Measurements from ENCODE around the gene TICAM2. TPM values are rescaled to one million over a fixed set of nuclear protein-coding genes. Genes with fewer than 3 reads are reported as not detected.

The TICAM2 gene
- total RNA-seq, 1 donor from 2014 or later = 6.9 TPM

DNA sequence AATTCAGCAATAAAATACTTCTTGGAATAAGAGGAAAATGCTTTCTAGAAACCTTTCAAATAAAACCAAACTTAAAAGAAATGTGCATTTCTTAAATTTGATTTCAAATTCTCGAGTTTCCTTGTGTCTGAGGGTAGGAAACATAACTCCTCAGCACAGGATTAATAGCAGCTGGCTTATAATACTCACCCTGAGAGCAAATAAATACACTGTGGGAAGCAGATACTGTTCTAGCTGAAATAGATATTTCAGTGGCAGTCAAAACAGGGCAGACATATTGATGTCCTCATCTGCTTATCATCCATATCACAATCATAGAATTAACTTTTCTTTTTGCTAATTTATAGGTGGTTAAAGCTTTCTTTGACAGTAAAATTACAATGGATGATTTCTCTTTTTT is 33.6 kb downstream of the TICAM2 start:
- no peak for DNase-seq (ENCODE audit: low read depth)

DNA sequence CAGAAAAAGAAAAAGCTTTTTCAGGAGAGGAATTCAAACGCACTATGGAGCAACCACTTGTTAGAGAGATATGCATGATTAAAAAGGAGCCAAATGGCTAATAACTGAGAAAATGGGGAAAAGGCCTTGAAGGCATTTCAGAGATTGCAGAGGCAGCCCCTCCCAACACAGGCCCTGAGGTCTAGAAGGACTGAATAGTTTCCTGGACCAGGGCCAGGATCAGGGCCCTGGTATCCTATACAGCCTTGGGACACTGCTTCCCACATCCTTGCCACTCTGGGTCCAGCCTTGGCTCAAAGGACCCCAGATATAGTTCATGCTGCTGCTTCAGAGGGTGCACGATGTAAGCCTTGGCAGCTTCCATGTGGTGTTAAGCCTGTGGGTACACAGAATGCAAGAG is 37.0 kb downstream of the TICAM2 start:
- no peak for DNase-seq (ENCODE audit: low read depth)

- no peak for DNase-seq (ENCODE audit: low read depth)
Measured at GRCh38 chr5:115561176-115561575, 41.1 kb downstream of the TICAM2 start.

DNA sequence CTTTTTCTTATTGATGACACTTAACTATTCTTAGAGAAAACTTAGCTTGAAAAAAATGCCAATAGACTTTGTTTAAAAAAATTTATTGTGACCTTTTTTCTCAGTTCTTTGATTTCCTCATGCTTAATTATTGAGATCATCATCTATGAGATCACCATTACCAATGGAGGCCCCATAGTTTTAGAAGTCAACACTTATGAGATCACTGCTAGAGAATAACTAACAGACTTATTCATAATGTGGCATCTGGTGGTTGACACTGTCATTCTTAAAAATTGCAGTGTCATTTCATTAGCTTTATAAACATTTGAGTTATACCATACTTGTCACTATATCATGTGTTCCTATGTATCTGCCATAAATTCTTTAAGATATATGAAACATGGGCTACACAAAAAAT is 42.8 kb downstream of the TICAM2 start:
- peak; percentile 62 for DNase-seq (ENCODE audit: low read depth)

DNA sequence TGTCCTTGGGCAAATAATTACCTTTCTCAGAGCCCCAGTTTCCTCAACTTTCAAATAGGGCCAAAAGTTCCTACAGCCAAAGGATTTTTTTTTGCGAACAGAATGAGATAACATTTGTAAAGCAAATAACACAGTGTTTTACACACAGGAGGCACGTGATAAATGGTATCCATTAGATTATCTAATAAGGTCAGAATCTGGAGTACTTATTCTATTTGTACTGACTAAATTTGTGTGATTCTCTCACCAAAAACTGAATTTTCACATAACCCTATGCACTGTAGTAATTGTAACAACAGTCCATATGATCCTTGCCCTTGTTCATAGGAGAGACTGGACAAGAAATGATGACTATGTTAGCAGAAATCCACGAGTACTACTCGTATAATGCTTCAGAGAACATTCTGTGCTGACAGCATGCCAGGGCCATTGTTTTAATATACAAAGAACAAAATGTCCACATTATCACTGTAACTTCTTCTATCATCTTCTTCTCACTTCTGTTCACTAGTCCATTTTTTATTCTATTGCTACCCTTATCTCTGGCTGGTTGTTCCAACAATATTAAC is 43.8 kb downstream of the TICAM2 start:
- DNase-seq (ENCODE audit: low read depth) = no peak

- DNase-seq (ENCODE audit: low read depth) = no peak
Measured at GRCh38 chr5:115557667-115558387, 44.5 kb downstream of the TICAM2 start.

- no peak for DNase-seq (ENCODE audit: low read depth)
Measured at GRCh38 chr5:115556276-115556675, 46.0 kb downstream of the TICAM2 start.

DNA sequence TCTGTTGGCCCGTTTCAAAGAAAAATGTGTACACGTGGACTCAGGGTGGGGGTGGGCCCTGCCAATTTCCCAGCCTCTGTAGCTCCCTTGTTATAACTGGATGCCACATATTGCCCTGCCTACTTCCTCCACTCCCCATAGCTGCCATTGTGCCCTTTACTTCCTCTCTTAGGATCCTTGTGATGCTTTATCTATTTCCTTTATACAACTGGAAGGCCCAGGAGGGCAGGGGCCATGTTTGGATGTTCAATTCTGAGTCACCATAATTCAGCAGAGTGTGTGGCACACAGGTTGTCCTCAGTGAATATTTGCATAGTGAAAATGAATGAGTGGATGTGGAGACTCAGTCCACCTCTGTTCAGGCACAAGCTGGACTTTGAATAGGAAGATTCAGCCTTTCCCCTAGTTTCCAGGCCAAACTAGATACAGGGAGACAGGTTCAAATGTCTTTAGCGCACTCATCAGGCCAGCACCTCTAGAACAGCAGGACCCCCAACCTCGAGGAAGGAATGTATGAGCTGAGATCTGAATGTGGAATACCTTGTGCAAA is 47.1 kb downstream of the TICAM2 start:
- DNase-seq (ENCODE audit: low read depth) = no peak

- no peak for DNase-seq (ENCODE audit: low read depth)
Measured at GRCh38 chr5:115553082-115553481, 49.2 kb downstream of the TICAM2 start.

GRCh38 chr5:115551415-115551814 is 50.9 kb downstream of the TICAM2 start:
- DNase-seq (ENCODE audit: low read depth) = no peak

DNA sequence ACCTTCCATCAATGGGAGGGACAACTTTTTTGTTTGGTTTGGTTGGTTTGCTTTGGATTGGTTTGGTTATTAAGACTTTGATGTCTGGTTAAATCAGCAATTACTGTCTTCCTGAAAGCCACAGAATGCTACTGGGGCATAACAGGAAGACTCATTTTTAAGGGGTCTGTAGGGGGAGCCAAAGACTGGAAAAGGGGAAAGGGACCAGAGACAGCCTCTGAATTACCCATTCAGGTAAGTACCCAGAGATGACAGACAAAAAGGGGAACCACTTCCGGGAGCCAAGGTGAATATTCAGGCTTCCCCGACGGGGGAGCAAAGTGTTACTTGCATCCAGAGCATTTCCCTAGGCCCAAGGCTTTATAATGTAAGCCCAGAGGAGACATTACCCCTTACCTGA is 53.1 kb downstream of the TICAM2 start:
- DNase-seq (ENCODE audit: low read depth) = no peak

- DNase-seq (ENCODE audit: low read depth) = no peak
Measured at GRCh38 chr5:115548683-115549082, 53.6 kb downstream of the TICAM2 start.

GRCh38 chr5:115545351-115545882 is 56.9 kb downstream of the TICAM2 start:
- no peak for DNase-seq (ENCODE audit: low read depth)

- DNase-seq (ENCODE audit: low read depth) = peak; percentile 88
Measured at GRCh38 chr5:115544436-115545350, 57.6 kb downstream of the TICAM2 start, which contains the start of gene FEM1C. FEM1C (minus strand) TSS chr5:115544775; CDS start chr5:115543493, 1,282 bp downstream.

- DNase-seq (ENCODE audit: low read depth) = no peak
Measured at GRCh38 chr5:115544043-115544435, 58.2 kb downstream of the TICAM2 start.

DNA sequence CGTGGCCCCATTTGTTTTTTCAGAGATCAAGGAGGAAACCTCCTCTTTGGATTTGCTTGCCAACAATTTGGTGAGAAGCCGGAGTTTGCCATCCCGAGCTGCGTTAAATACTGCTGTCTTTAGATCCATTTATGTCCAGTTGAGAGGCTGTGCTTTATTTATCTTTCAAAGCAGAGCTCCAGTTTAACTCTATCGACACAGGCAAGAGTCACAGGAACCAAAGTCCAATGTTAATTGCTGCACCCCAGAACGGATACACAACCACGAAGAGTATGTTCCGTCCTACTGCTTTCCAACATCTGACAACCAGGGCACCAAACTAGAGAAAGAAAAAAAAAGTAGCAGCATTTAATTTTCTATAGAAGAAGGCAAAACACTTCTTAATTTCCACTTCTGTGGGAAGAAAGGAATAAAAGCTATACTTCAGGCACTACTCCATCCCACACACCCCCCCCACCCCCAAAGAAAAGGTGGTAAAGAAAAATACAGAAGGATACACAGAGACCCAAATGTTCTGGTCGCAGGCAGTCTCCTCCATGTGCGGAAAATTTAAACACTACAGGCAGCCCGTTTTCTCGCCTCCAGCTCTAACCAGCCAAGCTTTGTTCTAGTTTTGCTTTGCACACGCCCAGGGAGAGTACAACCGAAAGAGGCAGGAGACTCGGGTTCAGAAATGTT is 58.8 kb downstream of the TICAM2 start:
- DNase-seq (ENCODE audit: low read depth) = no peak

- no peak for DNase-seq (ENCODE audit: low read depth)
Measured at GRCh38 chr5:115542651-115543364, 59.5 kb downstream of the TICAM2 start.

GRCh38 chr5:115542086-115542485 is 60.2 kb downstream of the TICAM2 start:
- no peak for DNase-seq (ENCODE audit: low read depth)

DNA sequence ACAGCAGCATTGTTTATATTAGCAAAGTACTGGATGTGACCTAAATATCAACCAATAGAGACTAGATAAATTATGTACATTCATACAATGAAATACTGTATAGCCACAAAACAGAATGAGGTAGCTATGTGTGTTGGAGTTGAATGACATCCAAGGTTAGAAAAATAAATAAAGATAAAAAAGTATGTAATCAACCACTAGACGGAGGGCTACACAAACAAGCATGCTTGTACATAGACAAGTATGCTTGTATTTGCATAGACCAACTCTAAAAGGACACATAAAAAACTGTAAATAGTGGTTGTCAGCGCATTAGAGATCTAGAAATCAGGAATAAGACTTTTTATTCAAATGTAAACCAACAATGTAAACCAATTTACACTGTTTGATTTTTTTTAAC is 60.7 kb downstream of the TICAM2 start:
- DNase-seq (ENCODE audit: low read depth) = no peak

- DNase-seq (ENCODE audit: low read depth) = no peak
Measured at GRCh38 chr5:115535479-115536035, 66.7 kb downstream of the TICAM2 start.
